Measurements from ENCODE around the gene STXBP6. TPM values are rescaled to one million over a fixed set of nuclear protein-coding genes. Genes with fewer than 3 reads are reported as not detected.
"Not testable (repeated sequence)": the region's sequence is repeated elsewhere in the genome, so short reads cannot be mapped to it uniquely, and the experiment has no call there.

STXBP6 gene
- polyA plus RNA-seq, 4 donors = 6.8 to 9.0 (median 8.7) TPM

GRCh38 chr14:24840204-24840893, 209.6 kb downstream of the STXBP6 start:
- DNase-seq (ENCODE audit: low read depth in 4 of 4, low spot score in 2 of 4) = no peak

GRCh38 chr14:24839617-24840203, 210.2 kb downstream of the STXBP6 start:
- no peak for DNase-seq (ENCODE audit: low read depth in 4 of 4, low spot score in 2 of 4)

GRCh38 chr14:24838945-24839616, 210.9 kb downstream of the STXBP6 start:
- DNase-seq (ENCODE audit: low read depth in 4 of 4, low spot score in 2 of 4) = no peak

GRCh38 chr14:24837280-24838046, 212.5 kb downstream of the STXBP6 start:
- DNase-seq (ENCODE audit: low read depth in 4 of 4, low spot score in 2 of 4) = no peak

- not testable (repeated sequence) for DNase-seq (ENCODE audit: low read depth in 4 of 4, low spot score in 2 of 4)
Measured at GRCh38 chr14:24836324-24836723, 213.6 kb downstream of the STXBP6 start.

- no peak for DNase-seq (ENCODE audit: low read depth in 4 of 4, low spot score in 2 of 4)
Measured at GRCh38 chr14:24834956-24835355, 215.0 kb downstream of the STXBP6 start.

- DNase-seq (ENCODE audit: low read depth in 4 of 4, low spot score in 2 of 4) = no peak
Measured at GRCh38 chr14:24833385-24833784, 216.6 kb downstream of the STXBP6 start.

- DNase-seq (ENCODE audit: low read depth in 4 of 4, low spot score in 2 of 4) = no peak
Measured at GRCh38 chr14:24831677-24832076, 218.3 kb downstream of the STXBP6 start.

- DNase-seq (ENCODE audit: low read depth in 4 of 4, low spot score in 2 of 4) = no peak
Measured at GRCh38 chr14:24829862-24830261, 220.1 kb downstream of the STXBP6 start.

- DNase-seq (ENCODE audit: low read depth in 4 of 4, low spot score in 2 of 4) = no peak
Measured at GRCh38 chr14:24828486-24828885, 221.5 kb downstream of the STXBP6 start.

GRCh38 chr14:24826390-24826789, 223.6 kb downstream of the STXBP6 start:
- DNase-seq (ENCODE audit: low read depth in 4 of 4, low spot score in 2 of 4) = no peak

GRCh38 chr14:24820616-24821015, 229.3 kb downstream of the STXBP6 start:
- DNase-seq (ENCODE audit: low read depth in 4 of 4, low spot score in 2 of 4) = no peak

- no peak for DNase-seq (ENCODE audit: low read depth in 4 of 4, low spot score in 2 of 4)
Measured at GRCh38 chr14:24818823-24819341, 231.1 kb downstream of the STXBP6 start.

- peak in 2 of 4 donors; percentile 52 to 58 for DNase-seq (ENCODE audit: low read depth in 4 of 4, low spot score in 2 of 4)
Measured at GRCh38 chr14:24818058-24818822, 231.7 kb downstream of the STXBP6 start.

- DNase-seq (ENCODE audit: low read depth in 4 of 4, low spot score in 2 of 4) = no peak
Measured at GRCh38 chr14:24817212-24818057, 232.5 kb downstream of the STXBP6 start.

GRCh38 chr14:24816929-24817211, 233.1 kb downstream of the STXBP6 start:
- no peak for DNase-seq (ENCODE audit: low read depth in 4 of 4, low spot score in 2 of 4)

- no peak for DNase-seq (ENCODE audit: low read depth in 4 of 4, low spot score in 2 of 4)
Measured at GRCh38 chr14:24816011-24816928, 233.7 kb downstream of the STXBP6 start.

- no peak for DNase-seq (ENCODE audit: low read depth in 4 of 4, low spot score in 2 of 4)
Measured at GRCh38 chr14:24815543-24815942, 234.4 kb downstream of the STXBP6 start.
